HG03469 (cell line): ENCODE measurements around the gene YPEL5.
"Not testable (repeated sequence)": the region's sequence is repeated elsewhere in the genome, so short reads cannot be mapped to it uniquely, and the experiment has no call there.

ENCODE experiments used
- ATAC-seq: cut with Tn5 transposase; IDR thresholded peaks from one replicate; pipeline ENCODE4 v1.9.1; 2021; ENCODE audit warnings: mild to moderate bottlenecking, moderate library complexity, moderate number of reproducible peaks; ENCODE audit not compliant: unreplicated experiment

YPEL5 gene

DNA sequence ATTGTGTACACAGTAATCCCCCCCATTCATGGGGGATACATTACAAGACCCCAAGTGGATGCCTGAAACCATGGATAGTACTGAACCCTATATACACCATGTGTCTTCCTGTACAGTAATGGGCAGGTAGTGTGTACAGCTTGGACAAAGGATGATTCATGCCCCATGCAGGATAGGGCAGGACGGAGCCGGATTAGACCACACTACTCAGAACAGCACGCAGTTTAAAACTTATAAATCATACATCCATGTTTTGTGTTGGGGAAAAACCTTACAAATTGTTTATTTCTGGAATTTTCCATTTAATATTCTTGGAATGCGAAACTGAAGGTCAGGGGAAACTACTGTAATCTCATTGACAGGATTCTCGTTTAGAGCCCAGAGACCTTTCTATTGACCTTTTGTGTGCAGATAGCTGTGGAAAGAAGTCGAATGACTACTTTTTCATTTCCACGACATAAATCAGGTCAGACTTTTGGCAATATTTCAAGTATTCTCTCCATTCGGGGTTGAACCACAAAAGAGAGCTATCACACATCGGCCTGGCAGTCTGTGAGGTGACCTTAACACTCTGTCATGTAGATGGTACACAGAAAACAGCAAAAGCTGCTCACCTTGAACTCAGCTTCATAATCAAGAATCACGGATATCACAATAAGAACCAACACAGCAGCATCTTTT is 9.9 kb upstream of the YPEL5 start:
- ATAC-seq, result no peak

- ATAC-seq, result no peak
Observed at GRCh38 chr2:30139131-30139870, 7.5 kb upstream of the YPEL5 start.

- no peak for ATAC-seq
Observed at GRCh38 chr2:30141136-30141535, 5.7 kb upstream of the YPEL5 start.

GRCh38 chr2:30144260-30144659 is 2.5 kb upstream of the YPEL5 start:
- no peak for ATAC-seq

- not testable (repeated sequence) for ATAC-seq
Observed at GRCh38 chr2:30144951-30145350, 1.9 kb upstream of the YPEL5 start.

GRCh38 chr2:30145826-30146336 is 926 bp upstream of the YPEL5 start:
- ATAC-seq, result no peak

DNA sequence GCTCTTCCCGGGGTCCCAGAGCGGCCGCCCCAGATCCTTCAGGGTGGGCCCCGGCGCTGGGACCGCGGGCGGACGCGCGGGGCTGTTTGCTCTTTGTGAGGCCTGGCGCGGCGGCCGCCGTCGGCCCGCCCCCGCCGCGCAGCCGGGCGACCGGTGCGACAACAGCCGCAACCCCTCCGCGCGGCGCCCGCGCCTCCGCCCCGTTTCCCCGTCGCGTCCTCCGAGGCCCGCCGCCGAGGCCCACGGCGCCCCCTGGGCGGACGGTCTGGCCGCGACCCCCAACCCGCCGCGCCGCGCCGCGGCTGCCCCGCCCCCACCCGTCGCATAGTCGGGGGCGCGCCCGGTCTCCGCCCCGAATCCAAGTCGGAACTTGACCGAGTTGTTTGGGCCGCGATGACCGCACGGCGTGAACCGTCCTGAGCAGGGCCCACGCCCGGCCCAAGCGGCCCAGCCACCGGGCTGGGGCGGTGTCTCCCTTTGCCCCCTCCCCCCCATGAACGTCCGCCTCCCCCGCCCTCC is 448 bp downstream of the YPEL5 start:
- no peak for ATAC-seq

- ATAC-seq, result no peak
Observed at GRCh38 chr2:30147715-30148610, 1.2 kb downstream of the YPEL5 start.

DNA sequence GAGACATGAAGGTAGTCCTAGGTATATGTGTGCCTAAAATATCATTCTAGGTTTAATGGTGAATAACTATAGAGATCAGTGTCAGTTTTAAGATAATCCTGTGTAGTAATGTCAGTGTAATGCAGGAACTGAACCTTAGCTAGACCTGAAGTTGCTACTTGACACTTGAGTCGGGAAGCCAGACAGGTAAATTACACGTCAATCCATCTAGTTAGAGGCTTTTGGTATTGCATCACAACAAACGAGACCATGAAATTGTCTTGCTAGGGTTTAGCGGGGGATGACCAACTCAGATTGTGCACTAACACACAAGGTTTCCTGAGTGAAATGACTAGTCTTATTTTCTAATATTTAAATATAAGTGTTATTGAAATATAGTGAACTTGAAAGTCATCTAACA is 2.0 kb downstream of the YPEL5 start:
- no peak for ATAC-seq

DNA sequence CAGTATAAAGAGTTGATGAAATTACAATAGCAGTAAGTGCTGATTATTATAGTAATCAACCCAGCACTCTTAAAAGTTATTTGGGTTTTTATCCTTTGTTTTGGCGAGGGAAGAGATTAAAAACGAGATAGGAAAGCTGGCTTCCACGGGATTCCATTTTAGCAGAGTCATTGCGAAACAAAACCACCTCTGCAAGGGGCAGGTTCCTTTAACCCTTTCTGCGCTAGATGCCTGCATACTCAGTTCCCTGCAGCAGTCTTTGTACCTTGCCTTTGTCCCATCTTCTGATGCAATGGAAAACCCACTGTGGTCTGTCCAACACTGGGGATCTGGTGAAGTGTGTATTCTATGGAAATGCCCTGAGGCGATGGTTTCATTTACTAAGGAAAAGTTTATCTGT is 2.7 kb downstream of the YPEL5 start:
- ATAC-seq, result no peak

- ATAC-seq, result no peak
Observed at GRCh38 chr2:30149976-30150375, 3.2 kb downstream of the YPEL5 start.

GRCh38 chr2:30150786-30151185 is 4.0 kb downstream of the YPEL5 start:
- ATAC-seq, result no peak

DNA sequence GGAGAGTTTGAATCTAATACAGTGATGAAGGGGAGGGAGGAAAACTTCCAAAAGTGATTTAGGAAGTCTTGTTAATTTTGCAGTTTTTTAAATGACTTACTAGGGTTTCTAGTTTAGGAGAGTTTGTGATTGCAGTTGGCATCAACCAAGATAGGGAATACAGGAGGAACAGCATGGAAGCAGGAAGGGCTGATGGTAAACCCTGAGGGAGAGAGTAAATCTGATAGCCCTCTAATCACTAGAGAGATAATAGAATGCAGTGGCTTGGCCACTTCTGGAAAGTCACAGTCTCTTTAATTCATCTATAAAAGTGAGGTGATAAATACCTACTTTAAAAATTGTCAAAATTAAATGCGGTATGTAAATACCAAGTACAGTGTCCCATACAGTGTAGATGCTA is 5.6 kb downstream of the YPEL5 start:
- no peak for ATAC-seq

DNA sequence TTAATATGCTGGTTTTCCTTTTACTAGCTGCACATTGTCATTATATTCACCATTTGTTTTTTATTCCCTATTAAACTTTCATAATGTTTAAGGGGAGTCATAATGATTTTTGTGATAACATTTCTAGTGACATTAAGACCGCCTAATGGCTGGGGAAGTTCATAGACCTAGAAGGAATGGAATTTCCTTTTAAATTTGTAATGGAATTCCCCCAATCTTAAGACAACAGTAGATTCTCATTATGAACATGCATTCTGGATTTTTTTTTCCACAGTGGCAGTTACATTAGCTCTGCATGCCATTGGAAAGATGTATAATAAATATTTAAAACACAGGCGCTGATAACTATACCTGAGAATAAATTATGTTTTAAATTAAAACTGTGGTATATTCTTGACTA is 8.4 kb downstream of the YPEL5 start:
- no peak for ATAC-seq

DNA sequence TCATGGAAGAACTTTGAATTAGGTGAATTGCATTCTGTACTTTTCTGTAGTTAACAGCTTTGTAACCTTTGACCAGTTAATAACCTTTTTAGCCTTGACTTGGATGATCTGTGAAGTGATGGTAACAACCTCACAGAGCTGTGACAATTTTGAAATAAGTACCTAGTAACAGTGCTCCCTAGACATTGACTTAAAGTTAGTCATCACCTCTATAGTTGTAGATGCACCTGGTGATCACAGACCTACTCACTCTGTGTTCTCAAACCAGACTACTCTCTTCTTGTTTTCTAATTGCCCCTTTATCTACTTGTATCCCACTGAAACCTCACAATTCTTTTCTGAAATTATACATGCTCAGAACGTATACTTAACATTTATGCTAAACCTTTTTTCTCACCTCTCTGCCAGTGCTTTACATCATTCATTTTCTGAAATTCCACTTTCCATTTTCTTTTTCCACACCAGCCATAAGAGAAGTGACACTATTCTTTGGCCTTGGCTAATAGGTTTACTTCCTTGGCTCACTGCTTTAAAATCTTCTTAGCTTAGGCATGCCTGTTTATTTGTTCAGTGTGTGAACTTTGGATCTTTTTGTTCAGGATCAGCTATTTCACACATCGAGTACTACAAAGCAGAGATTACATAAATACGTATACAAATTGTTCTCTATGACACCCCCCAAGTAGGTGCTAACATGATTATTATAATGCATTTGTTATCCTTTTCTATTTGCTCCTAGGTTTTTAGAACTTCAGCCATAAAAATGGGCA is 9.3 kb downstream of the YPEL5 start:
- no peak for ATAC-seq

DNA sequence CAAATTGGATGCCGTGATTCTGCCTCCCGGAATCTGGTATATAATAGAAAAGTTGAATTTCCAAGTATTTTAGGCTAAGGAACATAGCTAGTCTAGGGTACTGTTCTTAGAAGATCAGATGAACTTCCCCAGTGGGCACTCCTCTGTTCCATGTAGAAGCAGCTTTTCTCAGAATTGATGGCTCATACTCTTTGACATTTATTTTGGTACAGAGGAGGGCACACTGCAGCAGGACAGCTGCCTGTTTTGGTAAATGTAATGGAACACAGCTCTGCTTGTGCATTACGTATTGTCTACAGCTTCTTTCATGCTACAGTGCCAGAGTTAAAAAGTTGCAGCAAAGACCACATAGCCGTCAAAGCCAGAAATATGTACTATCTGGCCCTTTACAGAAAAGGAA is 10.8 kb downstream of the YPEL5 start:
- no peak for ATAC-seq

- no peak for ATAC-seq
Observed at GRCh38 chr2:30159766-30160165, 13.0 kb downstream of the YPEL5 start.

GRCh38 chr2:30161929-30162706 is 15.3 kb downstream of the YPEL5 start:
- ATAC-seq, result no peak

- ATAC-seq, result no peak
Observed at GRCh38 chr2:30162806-30163205, 16.0 kb downstream of the YPEL5 start.
